GM12801 (cell line): ENCODE data around the gene TWF2.

Experiments
- CTCF ChIP-seq: IDR thresholded peaks from one replicate; pipeline ENCODE4 v1.5.1; 2011; ENCODE audit warnings: control low read depth; ENCODE audit not compliant: insufficient read length; ENCODE audit errors: extremely low read depth

TWF2 gene

GRCh38 chr3:52265387-52265786 is 26.4 kb upstream of the TWF2 start:
- TF ChIP-seq CTCF, result no peak

- no peak for TF ChIP-seq CTCF
Observed at GRCh38 chr3:52262447-52262846, 23.5 kb upstream of the TWF2 start.

GRCh38 chr3:52259448-52259847 is 20.5 kb upstream of the TWF2 start:
- no peak for TF ChIP-seq CTCF

GRCh38 chr3:52259035-52259434 is 20.1 kb upstream of the TWF2 start:
- TF ChIP-seq CTCF, result no peak

- no peak for TF ChIP-seq CTCF
Observed at GRCh38 chr3:52257911-52258310, 19.0 kb upstream of the TWF2 start.

- TF ChIP-seq CTCF, result no peak
Observed at GRCh38 chr3:52256622-52257021, 17.7 kb upstream of the TWF2 start.

GRCh38 chr3:52256159-52256558 is 17.2 kb upstream of the TWF2 start:
- TF ChIP-seq CTCF, result no peak

GRCh38 chr3:52254608-52255007 is 15.7 kb upstream of the TWF2 start:
- no peak for TF ChIP-seq CTCF
